ENCODE results near the gene SCYL2.
"Not testable (repeated sequence)": the region's sequence is repeated elsewhere in the genome, so short reads cannot be mapped to it uniquely, and the experiment has no call there.

Gene SCYL2

DNA sequence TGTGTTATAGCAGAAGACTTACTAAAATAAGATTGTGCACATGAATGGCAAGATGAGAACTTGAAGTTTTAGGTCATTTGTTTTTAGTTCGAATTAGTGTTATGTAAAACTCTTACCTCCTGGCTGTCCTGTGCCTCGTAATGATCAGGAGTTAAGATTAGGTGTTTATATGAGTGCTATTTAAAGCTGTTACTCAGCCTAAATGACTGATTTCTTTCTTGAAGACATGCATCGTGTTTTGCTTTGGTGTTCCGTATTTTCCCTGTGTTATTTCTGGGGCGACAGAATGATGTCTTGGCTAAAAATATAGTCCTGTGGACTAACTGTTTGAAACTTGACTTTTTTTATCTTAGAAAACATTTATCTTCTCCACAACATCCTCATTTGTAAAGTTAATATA lies 22.1 kb downstream of the SCYL2 start:
- Mint-ChIP-seq H3K4me3 (no peak overlapping the region), H3K36me3 (peaks cover 13% of the 10 kb centered on the region), H3K27ac (no peak overlapping the region), H3K4me1 (no peaks in the 10 kb centered on the region), H3K9me3 (no peaks in the 10 kb centered on the region), H3K27me3 (no peaks in the 10 kb centered on the region)

DNA sequence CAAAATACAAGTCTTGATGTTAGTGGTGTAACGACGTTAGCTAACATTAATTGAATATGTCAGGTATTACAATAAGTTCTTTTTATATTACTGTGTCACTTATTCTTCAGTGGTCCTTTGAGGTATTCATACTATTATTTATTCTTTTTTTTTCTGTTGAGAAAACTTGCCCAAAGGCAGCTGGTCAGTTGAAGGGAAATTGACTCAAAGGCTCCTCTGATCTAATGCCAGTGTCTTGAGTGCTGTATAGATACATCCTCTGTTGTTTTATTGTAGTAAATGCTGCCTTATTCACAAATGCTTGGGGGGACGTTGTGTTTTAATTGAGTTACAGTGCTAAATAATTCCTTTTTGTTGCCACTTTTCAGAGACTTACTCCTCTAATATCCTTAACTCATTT lies 23.0 kb downstream of the SCYL2 start:
- Mint-ChIP-seq H3K4me1 (no peaks in the 10 kb centered on the region), H3K27me3 (no peaks in the 10 kb centered on the region), H3K4me3 (no peak overlapping the region), H3K36me3 (peaks cover 13% of the 10 kb centered on the region), H3K27ac (no peak overlapping the region), H3K9me3 (no peaks in the 10 kb centered on the region)

DNA sequence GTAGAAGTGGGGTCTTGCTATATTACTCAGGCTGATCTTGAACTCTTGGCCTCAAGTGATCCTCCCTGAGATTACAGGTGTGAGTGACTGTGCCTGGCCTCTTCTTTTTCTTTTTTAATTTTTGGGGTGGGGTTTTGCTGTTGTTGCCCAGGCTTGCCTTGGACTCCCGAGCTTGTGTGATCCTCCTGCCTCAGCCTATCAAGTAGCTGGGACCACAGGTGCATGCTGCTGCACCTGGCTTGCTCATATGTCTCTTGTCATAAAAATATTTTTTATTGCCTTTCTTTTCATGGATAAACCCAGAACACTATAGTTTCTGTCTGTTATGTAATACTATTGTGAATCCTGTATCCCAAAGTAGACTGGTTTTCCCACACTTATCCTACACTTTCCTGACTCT lies 26.0 kb downstream of the SCYL2 start:
- no peaks in the 10 kb centered on the region for H3K4me1 Mint-ChIP-seq
- H3K36me3 Mint-ChIP-seq, result peaks cover 16% of the 10 kb centered on the region
- no peaks in the 10 kb centered on the region for H3K27me3 Mint-ChIP-seq
- no peak overlapping the region for H3K27ac Mint-ChIP-seq
- no peaks in the 10 kb centered on the region for H3K9me3 Mint-ChIP-seq
- no peak overlapping the region for H3K4me3 Mint-ChIP-seq

DNA sequence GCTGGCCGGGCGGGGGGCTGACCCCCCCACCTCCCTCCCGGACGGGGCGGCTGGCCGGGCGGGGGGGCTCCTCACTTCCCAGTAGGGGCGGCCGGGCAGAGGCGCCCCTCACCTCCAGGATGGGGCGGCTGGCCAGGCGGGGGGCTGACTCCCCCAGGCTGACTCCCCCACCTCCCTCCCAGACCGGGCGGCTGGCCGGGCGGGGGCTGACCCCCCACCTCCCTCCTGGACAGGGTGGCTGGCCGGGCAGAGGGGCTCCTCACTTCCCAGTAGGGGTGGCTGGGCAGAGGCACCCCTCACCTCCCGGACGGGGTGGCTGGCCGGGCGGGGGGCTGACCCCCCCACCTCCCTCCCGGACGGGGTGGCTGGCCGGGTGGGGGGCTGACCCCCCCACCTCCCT lies 27.4 kb downstream of the SCYL2 start:
- H3K9me3 Mint-ChIP-seq, H3K27ac Mint-ChIP-seq, H3K4me1 Mint-ChIP-seq, H3K27me3 Mint-ChIP-seq, H3K4me3 Mint-ChIP-seq: not testable (repeated sequence)
- H3K36me3 Mint-ChIP-seq, result peaks cover 22% of the 10 kb centered on the region

DNA sequence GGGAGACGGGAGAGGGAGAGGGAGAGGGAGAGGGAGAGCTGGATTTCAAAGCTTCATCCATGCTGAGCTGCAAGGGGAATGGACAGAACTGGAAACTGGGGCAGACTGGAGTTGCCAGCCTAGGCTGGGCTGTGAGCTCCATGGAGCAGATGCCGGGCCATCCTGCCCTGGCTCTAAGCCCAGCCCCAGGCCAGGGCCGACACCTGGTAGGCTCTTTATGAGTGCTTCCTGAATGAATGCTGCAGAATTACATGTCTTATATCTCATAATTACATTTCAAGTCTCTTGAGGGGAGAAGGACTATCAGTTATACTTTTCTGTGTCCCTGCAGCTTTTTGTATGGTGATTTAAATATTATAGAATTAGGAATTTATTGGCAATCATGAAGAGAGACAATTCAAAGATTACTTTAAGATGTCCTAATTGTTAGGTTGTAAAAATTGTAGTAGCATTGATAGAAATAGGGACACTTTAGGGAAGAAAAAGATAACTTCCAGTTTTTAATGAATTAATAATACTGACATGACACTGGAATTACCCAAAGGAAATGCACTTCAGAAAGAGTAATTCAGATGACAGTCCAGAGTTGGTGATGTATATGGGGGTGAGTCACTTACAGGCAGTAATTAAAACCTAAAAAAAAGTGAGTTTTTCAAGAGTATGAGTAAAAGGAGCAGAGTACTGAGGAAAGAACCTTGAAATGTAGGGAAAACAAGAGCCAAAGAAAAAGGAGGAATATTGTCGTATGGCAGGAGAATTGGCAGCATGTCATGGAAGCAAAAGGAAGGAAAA lies 29.0 kb downstream of the SCYL2 start:
- Mint-ChIP-seq H3K4me1 (peaks cover 4% of the 10 kb centered on the region), H3K36me3 (peaks cover 33% of the 10 kb centered on the region), H3K27ac (no peak overlapping the region), H3K4me3 (no peak overlapping the region), H3K27me3 (no peaks in the 10 kb centered on the region), H3K9me3 (peaks cover 12% of the 10 kb centered on the region)

DNA sequence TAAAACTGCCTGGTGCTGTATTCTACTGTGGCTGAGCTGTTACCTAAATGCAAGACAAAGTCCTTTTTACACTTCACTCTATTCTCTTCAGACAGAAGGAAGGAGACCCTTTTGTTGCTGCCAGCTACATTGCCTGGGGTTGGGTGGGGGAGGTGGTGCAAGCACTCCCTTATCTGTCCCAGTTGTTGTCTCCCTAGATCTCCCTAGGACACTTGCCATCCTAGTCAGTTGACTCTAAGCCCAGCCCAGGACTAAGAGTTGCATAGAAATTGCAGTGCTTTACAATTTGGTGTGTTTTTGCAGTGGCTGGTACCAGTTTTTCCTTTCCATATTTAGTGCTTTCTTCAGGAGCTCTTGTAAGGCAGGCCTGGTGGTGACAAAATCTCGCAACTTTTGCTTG lies 35.1 kb downstream of the SCYL2 start:
- no peak overlapping the region for H3K27ac Mint-ChIP-seq
- H3K9me3 Mint-ChIP-seq, result peaks cover 24% of the 10 kb centered on the region
- H3K4me1 Mint-ChIP-seq, result peaks cover 7% of the 10 kb centered on the region
- no peak overlapping the region for H3K4me3 Mint-ChIP-seq
- peaks cover 67% of the 10 kb centered on the region for H3K36me3 Mint-ChIP-seq
- H3K27me3 Mint-ChIP-seq, result no peaks in the 10 kb centered on the region

DNA sequence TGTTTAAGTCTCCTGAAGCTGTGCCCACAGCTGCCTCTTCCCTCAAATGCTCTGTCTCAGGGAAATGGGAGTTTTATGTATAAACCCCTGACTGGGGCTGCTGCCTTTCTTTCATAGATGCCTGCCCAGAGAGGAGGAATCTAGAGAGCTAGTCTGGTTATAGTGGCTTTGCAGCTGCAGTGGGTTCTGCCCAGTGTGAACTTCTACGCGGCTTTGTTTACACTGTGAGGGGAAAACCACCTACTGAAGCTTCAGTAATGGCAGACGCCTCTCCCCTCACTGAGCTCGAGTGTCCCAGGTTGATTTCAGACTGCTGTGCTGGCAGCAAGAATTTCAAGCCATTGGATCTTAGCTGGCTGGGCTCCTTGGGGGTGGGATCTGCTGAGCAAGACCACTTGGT lies 36.9 kb downstream of the SCYL2 start:
- Mint-ChIP-seq H3K4me1 (peaks cover 7% of the 10 kb centered on the region), H3K36me3 (peaks cover 62% of the 10 kb centered on the region), H3K4me3 (no peak overlapping the region), H3K27me3 (no peaks in the 10 kb centered on the region), H3K27ac (no peak overlapping the region), H3K9me3 (peaks cover 24% of the 10 kb centered on the region)

DNA sequence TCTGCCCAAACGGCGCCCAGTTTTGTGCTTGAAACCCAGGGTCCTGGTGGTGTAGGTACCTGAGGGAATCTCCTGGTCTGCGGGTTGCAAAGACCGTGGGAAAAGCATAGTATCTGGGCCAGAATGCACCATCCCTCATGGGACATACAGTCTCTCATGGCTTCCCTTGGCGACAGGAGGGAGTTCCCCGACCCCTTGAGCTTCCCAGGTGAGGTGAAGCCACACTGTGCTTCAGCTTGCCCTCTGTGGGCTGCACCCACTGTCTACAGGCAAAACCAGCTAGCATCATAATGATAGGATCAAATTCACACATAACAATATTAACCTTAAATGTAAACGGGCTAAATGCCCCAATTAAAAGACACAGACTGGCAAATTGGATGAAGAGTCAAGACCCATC lies 37.4 kb downstream of the SCYL2 start:
- not testable (repeated sequence) for H3K27me3 Mint-ChIP-seq, H3K27ac Mint-ChIP-seq

DNA sequence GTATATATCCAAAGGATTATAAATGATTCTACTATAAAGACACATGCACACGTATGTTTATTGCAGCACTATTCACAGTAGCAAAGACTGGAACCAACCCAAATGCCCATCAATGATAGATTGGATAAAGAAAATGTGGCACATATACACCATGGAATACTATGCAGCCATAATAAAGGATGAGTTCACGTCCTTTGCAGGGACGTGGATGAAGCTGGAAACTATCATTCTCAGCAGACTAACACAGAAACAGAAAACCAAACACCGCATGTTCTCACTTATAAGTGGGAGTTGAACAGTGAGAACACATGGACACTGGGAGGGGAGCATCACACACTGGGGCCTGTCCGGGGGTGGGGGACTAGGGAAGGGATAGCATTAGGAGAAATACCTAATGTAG lies 41.2 kb downstream of the SCYL2 start:
- peaks cover 34% of the 10 kb centered on the region for H3K36me3 Mint-ChIP-seq
- not testable (repeated sequence) for H3K4me3 Mint-ChIP-seq, H3K4me1 Mint-ChIP-seq, H3K27ac Mint-ChIP-seq, H3K27me3 Mint-ChIP-seq
- peaks cover 11% of the 10 kb centered on the region for H3K9me3 Mint-ChIP-seq

More for the DNA sequence above, 37.4 kb downstream of the SCYL2 start:
- not testable (repeated sequence) for H3K4me1 Mint-ChIP-seq, H3K4me3 Mint-ChIP-seq
- Mint-ChIP-seq H3K9me3 (peaks cover 22% of the 10 kb centered on the region), H3K36me3 (peaks cover 61% of the 10 kb centered on the region)

DNA sequence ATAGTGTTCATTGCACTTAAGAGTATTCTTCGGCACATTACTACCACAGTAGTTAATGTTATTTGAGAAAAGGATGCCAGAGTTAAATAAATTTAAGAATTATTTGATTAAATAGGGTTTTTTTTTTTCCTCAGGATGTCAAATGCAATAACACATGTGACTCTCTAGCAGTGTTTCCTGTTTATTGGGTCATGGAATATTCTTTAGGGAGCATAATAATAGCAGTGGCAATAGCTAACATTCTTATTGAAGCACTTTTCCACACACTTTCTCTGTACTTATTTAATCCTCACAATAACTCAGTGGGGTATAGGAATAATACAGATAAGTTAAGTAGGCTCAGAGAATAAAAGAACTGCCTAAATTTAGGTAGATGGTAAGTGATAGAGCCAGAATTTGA lies 44.3 kb downstream of the SCYL2 start:
- Mint-ChIP-seq H3K27me3 (no peaks in the 10 kb centered on the region), H3K4me3 (no peak overlapping the region), H3K36me3 (peaks cover 17% of the 10 kb centered on the region), H3K4me1 (no peaks in the 10 kb centered on the region), H3K9me3 (no peaks in the 10 kb centered on the region), H3K27ac (no peak overlapping the region)

DNA sequence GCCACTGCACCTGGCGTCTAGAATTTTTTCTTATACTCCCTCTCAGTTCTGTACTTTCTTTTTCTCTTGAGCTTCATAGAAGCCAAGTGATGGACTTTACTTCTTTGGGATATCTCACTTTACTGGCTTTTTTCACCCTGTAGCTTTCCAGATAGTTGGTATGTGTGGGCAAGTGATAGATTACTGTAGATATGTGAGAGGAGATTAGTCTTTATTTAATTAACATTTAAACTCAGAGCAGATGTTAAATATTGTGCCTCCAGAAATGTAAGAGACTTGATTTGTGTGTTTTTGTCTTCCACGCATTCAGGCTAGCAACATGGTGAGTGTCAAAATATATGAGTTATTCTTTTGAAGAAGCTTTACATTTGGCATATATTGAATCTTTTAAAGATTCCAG lies 50.4 kb downstream of the SCYL2 start:
- Mint-ChIP-seq H3K4me3 (no peak overlapping the region), H3K4me1 (no peaks in the 10 kb centered on the region), H3K9me3 (no peaks in the 10 kb centered on the region), H3K36me3 (peaks cover 18% of the 10 kb centered on the region), H3K27me3 (no peaks in the 10 kb centered on the region), H3K27ac (no peak overlapping the region)

DNA sequence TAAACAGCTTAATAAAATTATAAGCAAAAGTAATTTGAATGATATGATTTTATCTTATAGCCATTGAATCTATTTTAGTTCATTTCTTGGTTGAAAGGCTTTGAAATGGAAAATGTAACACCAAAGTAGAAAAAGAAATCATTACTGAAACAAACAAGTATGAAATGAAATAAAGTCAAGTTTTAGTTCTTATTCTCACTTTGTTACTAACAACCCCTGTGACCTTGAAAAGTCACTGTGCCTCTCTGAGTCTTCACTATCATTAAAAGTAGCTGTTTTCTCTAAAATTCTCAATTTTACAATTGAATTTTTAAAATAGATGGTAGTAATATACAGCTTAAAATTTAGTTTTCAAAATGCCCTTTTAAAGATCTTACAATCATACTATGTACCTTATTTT lies 57.5 kb downstream of the SCYL2 start:
- H3K9me3 Mint-ChIP-seq, result no peaks in the 10 kb centered on the region
- peaks cover 19% of the 10 kb centered on the region for H3K36me3 Mint-ChIP-seq
- H3K27me3 Mint-ChIP-seq, result no peaks in the 10 kb centered on the region
- no peaks in the 10 kb centered on the region for H3K4me1 Mint-ChIP-seq
- H3K4me3 Mint-ChIP-seq, result no peak overlapping the region
- no peak overlapping the region for H3K27ac Mint-ChIP-seq

DNA sequence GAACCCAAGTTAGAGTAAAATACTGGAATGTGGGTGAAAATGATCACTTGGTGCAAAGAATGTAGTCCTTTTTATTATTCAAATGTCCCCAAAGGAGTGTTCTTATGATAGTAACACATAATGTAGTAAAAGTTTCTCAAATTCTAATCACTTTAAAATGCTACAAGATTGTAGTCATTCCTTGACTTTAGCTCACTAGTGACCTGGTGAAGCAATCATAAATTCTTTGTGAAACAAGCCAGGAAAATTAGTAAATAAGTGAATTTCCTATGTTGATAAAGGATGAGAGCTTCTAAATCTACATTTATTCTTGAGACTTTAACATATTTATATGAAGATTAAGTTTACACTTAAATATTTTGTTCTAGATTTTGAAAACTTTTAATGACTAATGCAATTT lies 59.2 kb downstream of the SCYL2 start:
- Mint-ChIP-seq H3K4me1 (no peaks in the 10 kb centered on the region), H3K9me3 (no peaks in the 10 kb centered on the region), H3K4me3 (no peak overlapping the region), H3K27me3 (no peaks in the 10 kb centered on the region), H3K27ac (no peak overlapping the region), H3K36me3 (peaks cover 27% of the 10 kb centered on the region)

DNA sequence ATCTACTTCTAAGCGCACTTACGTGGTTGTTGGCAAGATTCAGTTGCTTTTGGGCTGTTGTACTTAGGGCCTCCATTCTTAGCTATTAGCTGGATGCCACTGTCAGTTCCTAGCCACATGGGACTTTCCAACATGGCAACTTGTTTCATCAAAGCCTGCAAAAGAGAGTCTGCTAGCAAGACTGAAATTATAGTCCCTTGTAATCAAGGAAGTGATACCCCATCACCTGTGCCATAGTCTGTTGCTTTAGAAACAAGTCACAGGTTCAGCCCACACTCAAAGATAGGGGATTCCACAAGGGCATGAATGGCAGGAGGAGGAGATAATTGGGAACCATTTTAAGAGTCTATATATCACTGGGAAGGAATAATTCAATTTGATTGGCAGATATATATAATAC lies 62.8 kb downstream of the SCYL2 start:
- peak overlapping the region; percentile 59 for H3K27ac Mint-ChIP-seq
- peaks cover 30% of the 10 kb centered on the region for H3K36me3 Mint-ChIP-seq

DNA sequence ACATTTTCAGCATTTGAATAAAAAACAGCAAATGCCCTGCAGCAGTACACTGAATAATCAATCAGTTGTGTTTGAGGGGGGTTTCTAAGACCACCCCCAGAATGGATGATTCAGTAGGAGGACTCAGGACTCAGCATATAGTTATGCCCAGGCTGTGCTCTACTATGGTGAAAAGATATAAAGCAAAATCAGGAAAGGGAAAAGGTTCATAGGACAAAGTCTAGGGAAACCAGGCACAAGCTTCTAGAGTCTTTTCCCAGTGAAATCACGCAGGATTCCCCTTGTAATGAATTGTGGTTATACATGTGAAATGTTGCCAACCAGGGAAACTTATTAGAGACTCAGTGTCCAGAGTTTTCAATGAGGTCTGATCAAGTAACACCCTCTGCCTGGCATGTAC lies 64.9 kb downstream of the SCYL2 start:
- Mint-ChIP-seq H3K4me3 (no peak overlapping the region), H3K4me1 (no peaks in the 10 kb centered on the region), H3K9me3 (no peaks in the 10 kb centered on the region), H3K27ac (no peak overlapping the region), H3K36me3 (peaks cover 34% of the 10 kb centered on the region), H3K27me3 (no peaks in the 10 kb centered on the region)

More for the DNA sequence above, 62.8 kb downstream of the SCYL2 start:
- no peaks in the 10 kb centered on the region for H3K27me3 Mint-ChIP-seq
- no peak overlapping the region for H3K4me3 Mint-ChIP-seq
- no peaks in the 10 kb centered on the region for H3K9me3 Mint-ChIP-seq
- no peaks in the 10 kb centered on the region for H3K4me1 Mint-ChIP-seq

DNA sequence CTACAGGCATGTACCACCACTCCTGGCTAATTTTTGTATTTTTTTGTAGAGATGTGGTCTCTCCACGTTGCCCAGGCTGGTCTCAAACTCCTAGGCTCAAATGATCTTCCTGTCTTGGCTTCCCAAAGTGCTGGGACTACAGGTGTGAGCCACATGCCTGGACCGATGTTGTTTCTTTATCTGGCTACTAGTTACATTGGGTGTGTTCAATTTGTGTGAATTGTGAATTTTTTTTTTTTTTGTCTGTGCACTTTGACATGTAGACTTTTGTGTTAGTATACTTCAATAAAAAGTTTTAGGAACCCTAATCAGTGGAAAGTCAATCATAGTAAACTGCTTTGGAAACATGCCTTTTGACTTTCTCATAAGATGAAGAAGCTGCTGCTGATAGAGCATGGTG lies 65.9 kb downstream of the SCYL2 start:
- Mint-ChIP-seq H3K27me3 (no peaks in the 10 kb centered on the region), H3K4me1 (no peaks in the 10 kb centered on the region), H3K4me3 (no peak overlapping the region), H3K27ac (peak overlapping the region; percentile 15), H3K9me3 (no peaks in the 10 kb centered on the region), H3K36me3 (peaks cover 32% of the 10 kb centered on the region)

DNA sequence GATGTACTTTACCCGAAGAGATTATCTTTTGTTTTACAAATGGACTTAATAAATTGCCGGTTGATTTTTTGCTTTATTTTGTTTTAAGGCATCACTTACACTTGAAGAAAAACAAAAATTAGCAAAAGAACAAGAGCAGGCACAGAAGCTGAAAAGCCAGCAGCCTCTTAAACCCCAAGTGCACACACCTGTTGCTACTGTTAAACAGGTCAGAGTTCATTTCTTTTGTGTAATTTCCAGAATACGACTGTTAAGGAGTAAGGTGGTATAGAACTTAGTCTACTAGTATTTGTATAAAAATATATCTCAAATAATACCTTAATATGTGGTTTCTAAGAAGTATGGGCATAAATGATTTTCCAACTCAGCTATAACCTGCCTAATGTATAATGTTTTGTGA lies 70.3 kb downstream of the SCYL2 start:
- no peaks in the 10 kb centered on the region for H3K4me1 Mint-ChIP-seq
- H3K27ac Mint-ChIP-seq, result no peak overlapping the region
- H3K36me3 Mint-ChIP-seq, result peaks cover 18% of the 10 kb centered on the region
- H3K27me3 Mint-ChIP-seq, result no peaks in the 10 kb centered on the region
- H3K9me3 Mint-ChIP-seq, result peaks cover 2% of the 10 kb centered on the region
- H3K4me3 Mint-ChIP-seq, result no peak overlapping the region

All from activated naive CD4-positive, alpha-beta T cell treated with anti-CD3 and anti-CD28 coated beads, Interleukin-2, amount 50 U/mL, for 24 hours (primary cell).